DND-41 (cell line): Measurements from ENCODE around the gene BACH2.

Source experiments
- ATAC-seq: fragments of 200-7000 bp; cut with Tn5 transposase; 3 replicates; pipeline ENCODE4 v1.9.1; 2021; ENCODE audit warnings: low read depth; ENCODE audit not compliant: insufficient read depth
- DNase-seq: peaks from one replicate; pipeline ENCODE4 v3.0.0-alpha.2; 2020
- H2AFZ ChIP-seq: 2 replicates; pipeline ENCODE4 v1.6.0; 2012; ENCODE audit warnings: low read depth, low read length
- H3K27ac ChIP-seq: 2 replicates; pipeline ENCODE4 v1.5.1; 2012; ENCODE audit warnings: low read length, inconsistent platforms
- H3K27me3 ChIP-seq: fragments of 200-600 bp; sonication (generic); 2 replicates; pipeline ENCODE4 v1.6.0; 2012; ENCODE audit warnings: low read length, mild to moderate bottlenecking, inconsistent platforms; ENCODE audit not compliant: insufficient read depth, poor library complexity
- H3K36me3 ChIP-seq: 2 replicates; pipeline ENCODE4 v1.5.1; 2012; ENCODE audit warnings: low read length, inconsistent platforms; ENCODE audit not compliant: insufficient read depth
- H3K4me1 ChIP-seq: 2 replicates; pipeline ENCODE4 v1.5.1; 2012; ENCODE audit warnings: mild to moderate bottlenecking, low read length; ENCODE audit not compliant: insufficient read depth
- H3K4me2 ChIP-seq: 2 replicates; pipeline ENCODE4 v1.6.0; 2012; ENCODE audit warnings: mild to moderate bottlenecking, moderate library complexity, low read length, inconsistent platforms; ENCODE audit not compliant: insufficient read depth
- H3K4me3 ChIP-seq, 2 experiments: fragments of 200-600 bp in 1 of 2; shearing (Covaris generic) in 1 of 2; 2 replicates each; pipeline ENCODE4 v1.5.1; 2012 to 2016; ENCODE audit warnings: inconsistent platforms in 2 of 2, low read length in 2 of 2, mild to moderate bottlenecking in 2 of 2, low read depth in 1 of 2, moderate library complexity in 1 of 2
- H3K79me2 ChIP-seq: 2 replicates; pipeline ENCODE4 v1.6.0; 2012; ENCODE audit warnings: low read length, inconsistent platforms; ENCODE audit not compliant: insufficient read depth
- H3K9ac ChIP-seq: 2 replicates; pipeline ENCODE4 v1.6.0; 2012; ENCODE audit warnings: low read depth, mild to moderate bottlenecking, inconsistent platforms, low read length, moderate library complexity
- H3K9me3 ChIP-seq: 2 replicates; pipeline ENCODE4 v1.5.1; 2012; ENCODE audit warnings: low read length, moderate library complexity, mild to moderate bottlenecking, inconsistent platforms; ENCODE audit not compliant: insufficient read depth, severe bottlenecking
- H4K20me1 ChIP-seq: 2 replicates; pipeline ENCODE4 v1.6.0; 2012; ENCODE audit warnings: low read length; ENCODE audit not compliant: insufficient read depth
- CTCF ChIP-seq: IDR thresholded peaks from 2 replicates; pipeline ENCODE4 v1.5.1; 2012; ENCODE audit warnings: borderline replicate concordance, low read length, moderate library complexity, mild to moderate bottlenecking; ENCODE audit not compliant: poor library complexity, severe bottlenecking; ENCODE audit errors: extremely low read depth
- EZH2 ChIP-seq: IDR thresholded peaks from 3 replicates; pipeline ENCODE4 v1.6.1; 2012; ENCODE audit warnings: borderline replicate concordance, low read depth, mild to moderate bottlenecking, moderate library complexity, low read length, inconsistent platforms; ENCODE audit not compliant: severe bottlenecking

BACH2 gene

GRCh38 chr6:90256698-90257485 is 39.8 kb downstream of the BACH2 start:
- Histone ChIP-seq H3K79me2 (no peaks in the 10 kb centered on the region), H3K27me3 (no peaks in the 10 kb centered on the region), H3K4me2 (no peak overlapping the region), H3K4me1 (peaks cover 7% of the 10 kb centered on the region), H2AFZ (no peak overlapping the region), H4K20me1 (no peaks in the 10 kb centered on the region), H3K4me3 (no peak overlapping the region), H3K9ac (no peak overlapping the region), H3K36me3 (no peaks in the 10 kb centered on the region), H3K9me3 (no peaks in the 10 kb centered on the region), H3K27ac (no peak overlapping the region)
- TF ChIP-seq CTCF (no peak), EZH2 (no peak)
- DNase-seq (no peak), ATAC-seq (peak; percentile 95)

- Histone ChIP-seq H2AFZ (no peak overlapping the region), H3K27ac (no peak overlapping the region), H3K4me2 (no peak overlapping the region), H3K9ac (no peak overlapping the region), H3K9me3 (no peaks in the 10 kb centered on the region), H3K4me1 (peaks cover 7% of the 10 kb centered on the region), H3K79me2 (no peaks in the 10 kb centered on the region), H3K4me3 (no peak overlapping the region), H3K36me3 (no peaks in the 10 kb centered on the region), H4K20me1 (no peaks in the 10 kb centered on the region), H3K27me3 (no peaks in the 10 kb centered on the region)
- TF ChIP-seq EZH2 (no peak), CTCF (no peak)
- no peak for DNase-seq
- no peak for ATAC-seq
Observed at GRCh38 chr6:90253631-90254030, 43.0 kb downstream of the BACH2 start.

- H4K20me1 ChIP-seq, result no peaks in the 10 kb centered on the region
- H3K79me2 ChIP-seq, result no peaks in the 10 kb centered on the region
- H2AFZ ChIP-seq, result no peak overlapping the region
- no peak overlapping the region for H3K4me3 ChIP-seq
- H3K9ac ChIP-seq, result no peak overlapping the region
- no peaks in the 10 kb centered on the region for H3K36me3 ChIP-seq
- no peak overlapping the region for H3K4me2 ChIP-seq
- H3K9me3 ChIP-seq, result no peaks in the 10 kb centered on the region
- no peak for TF ChIP-seq CTCF
- TF ChIP-seq EZH2, result no peak
- ATAC-seq, result no peak
- no peak overlapping the region for H3K27ac ChIP-seq
- H3K27me3 ChIP-seq, result no peaks in the 10 kb centered on the region
- H3K4me1 ChIP-seq, result no peaks in the 10 kb centered on the region
- DNase-seq, result no peak
Observed at GRCh38 chr6:90251295-90251992, 45.2 kb downstream of the BACH2 start.
